ENCODE results near the gene ATXN1. TPM values are rescaled to one million over a fixed set of nuclear protein-coding genes. Genes with fewer than 3 reads are reported as not detected.

The ATXN1 gene
- total RNA-seq, result 10 to 100 TPM; 17.3 to 21.7 TPM

GRCh38 chr6:16760516-16761470 lies at the start of gene ATXN1:
ATXN1 (minus strand) TSS chr6:16761460.

Data from melanocyte of skin (primary cell).